Lower leg skin (tissue), 3 donors: ENCODE data around the gene ACSF3.

ENCODE experiments used
- POLR2A ChIP-seq, 2 donors: fragments of 450-650 bp; IDR thresholded peaks; one replicate each; pipeline ENCODE4 v1.6.1; 2016 to 2017; ENCODE audit warnings: antibody characterized with exemption in 2 of 2, mild to moderate bottlenecking in 1 of 2, moderate library complexity in 1 of 2
- TF ChIP-seq, protein P1 (sequence below), 3 donors: fragments of 450-650 bp; IDR thresholded peaks; one replicate each; pipeline ENCODE4 v1.5.1; 2016; ENCODE audit warnings: antibody characterized with exemption in 3 of 3, mild to moderate bottlenecking in 3 of 3, moderate library complexity in 2 of 3

- TF ChIP-seq, protein P1, sequence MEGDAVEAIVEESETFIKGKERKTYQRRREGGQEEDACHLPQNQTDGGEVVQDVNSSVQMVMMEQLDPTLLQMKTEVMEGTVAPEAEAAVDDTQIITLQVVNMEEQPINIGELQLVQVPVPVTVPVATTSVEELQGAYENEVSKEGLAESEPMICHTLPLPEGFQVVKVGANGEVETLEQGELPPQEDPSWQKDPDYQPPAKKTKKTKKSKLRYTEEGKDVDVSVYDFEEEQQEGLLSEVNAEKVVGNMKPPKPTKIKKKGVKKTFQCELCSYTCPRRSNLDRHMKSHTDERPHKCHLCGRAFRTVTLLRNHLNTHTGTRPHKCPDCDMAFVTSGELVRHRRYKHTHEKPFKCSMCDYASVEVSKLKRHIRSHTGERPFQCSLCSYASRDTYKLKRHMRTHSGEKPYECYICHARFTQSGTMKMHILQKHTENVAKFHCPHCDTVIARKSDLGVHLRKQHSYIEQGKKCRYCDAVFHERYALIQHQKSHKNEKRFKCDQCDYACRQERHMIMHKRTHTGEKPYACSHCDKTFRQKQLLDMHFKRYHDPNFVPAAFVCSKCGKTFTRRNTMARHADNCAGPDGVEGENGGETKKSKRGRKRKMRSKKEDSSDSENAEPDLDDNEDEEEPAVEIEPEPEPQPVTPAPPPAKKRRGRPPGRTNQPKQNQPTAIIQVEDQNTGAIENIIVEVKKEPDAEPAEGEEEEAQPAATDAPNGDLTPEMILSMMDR (IDR thresholded peaks at IDR 0.05), result no peak
- TF ChIP-seq POLR2A (IDR thresholded peaks at IDR 0.05), result no peak
Observed at GRCh38 chr16:89195521-89196171, 102.0 kb downstream of the ACSF3 start.
